Endometrium (tissue), 2 donors: ENCODE measurements around the gene ACSL5.
"Not testable (repeated sequence)": the region's sequence is repeated elsewhere in the genome, so short reads cannot be mapped to it uniquely, and the experiment has no call there.

Experiments used
- FAIRE-seq: peaks from 2 replicates; lab custom pipeline; 2012; peaks lifted over from hg19 to GRCh38; lab: Jason Lieb, UNC
- donor health status: control.
- donor health status: control.

The ACSL5 gene

DNA sequence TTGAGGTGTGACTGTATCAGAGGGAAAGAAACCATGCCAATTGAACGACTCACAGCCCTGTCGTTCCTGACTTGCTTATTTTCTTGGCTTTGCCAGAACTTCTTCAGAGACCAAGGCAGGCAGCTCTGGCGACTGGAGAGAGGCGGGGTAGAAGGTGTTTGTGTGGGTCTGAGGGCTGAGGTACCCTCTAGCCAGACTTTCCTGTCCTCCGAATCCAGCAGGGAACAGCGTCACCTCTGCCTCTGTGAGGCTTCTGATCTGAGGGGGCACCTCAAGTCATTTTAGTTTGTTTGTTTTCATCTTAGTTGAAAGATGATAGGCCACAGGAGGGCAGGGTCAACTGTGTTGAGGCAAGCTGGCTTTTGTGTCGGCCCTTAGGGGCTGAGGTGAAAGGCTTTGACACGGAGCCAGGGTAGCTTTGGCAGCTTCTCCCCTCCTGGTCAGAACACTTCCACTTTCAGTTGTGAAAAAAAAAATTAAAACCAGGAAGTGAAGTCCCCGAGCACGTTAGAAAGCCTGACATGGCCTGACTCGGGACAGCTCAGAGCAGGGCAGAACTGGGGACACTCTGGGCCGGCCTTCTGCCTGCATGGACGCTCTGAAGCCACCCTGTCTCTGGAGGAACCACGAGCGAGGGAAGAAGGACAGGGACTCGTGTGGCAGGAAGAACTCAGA, 1.9 kb downstream of the ACSL5 start:
- no peak for FAIRE-seq

DNA sequence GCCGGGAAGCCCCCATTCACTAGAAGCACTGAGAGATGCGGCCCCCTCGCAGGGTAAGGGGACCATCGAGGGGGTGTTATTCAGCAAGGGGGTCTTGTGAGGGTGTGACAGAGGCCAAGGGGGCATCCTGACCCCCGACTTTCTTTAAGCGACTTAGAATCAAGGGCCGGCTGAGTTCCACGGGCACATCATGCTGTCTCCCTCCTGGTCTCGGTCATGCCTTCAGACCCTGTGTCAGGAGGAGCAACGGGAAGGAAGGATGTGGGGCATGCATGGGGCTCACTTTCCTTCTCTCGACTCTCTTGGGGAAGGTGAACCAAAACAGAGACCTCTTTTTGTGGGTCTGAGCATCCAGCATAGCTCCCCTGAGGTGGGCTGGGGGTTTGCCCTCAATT, 2.5 kb downstream of the ACSL5 start:
- no peak for FAIRE-seq

DNA sequence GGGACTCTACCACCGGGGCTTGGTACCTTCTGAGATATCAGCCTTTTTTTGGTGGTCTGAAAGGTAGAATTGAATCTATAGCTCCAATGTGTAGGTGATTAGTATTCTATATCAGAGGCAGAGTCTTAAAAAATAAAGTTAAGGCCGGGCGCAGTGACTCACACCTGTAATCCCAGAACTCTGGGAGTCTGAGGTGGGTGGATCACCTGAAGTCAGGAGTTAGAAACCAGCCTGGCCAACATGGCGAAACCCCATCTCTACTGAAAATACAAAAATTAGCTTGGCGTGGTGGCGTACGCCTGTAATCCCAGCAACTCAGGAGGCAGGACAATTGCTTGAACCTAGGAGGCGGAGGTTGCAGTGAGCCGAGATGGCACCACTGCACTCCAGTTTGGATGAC, 3.2 kb downstream of the ACSL5 start:
- FAIRE-seq: not testable (repeated sequence)

DNA sequence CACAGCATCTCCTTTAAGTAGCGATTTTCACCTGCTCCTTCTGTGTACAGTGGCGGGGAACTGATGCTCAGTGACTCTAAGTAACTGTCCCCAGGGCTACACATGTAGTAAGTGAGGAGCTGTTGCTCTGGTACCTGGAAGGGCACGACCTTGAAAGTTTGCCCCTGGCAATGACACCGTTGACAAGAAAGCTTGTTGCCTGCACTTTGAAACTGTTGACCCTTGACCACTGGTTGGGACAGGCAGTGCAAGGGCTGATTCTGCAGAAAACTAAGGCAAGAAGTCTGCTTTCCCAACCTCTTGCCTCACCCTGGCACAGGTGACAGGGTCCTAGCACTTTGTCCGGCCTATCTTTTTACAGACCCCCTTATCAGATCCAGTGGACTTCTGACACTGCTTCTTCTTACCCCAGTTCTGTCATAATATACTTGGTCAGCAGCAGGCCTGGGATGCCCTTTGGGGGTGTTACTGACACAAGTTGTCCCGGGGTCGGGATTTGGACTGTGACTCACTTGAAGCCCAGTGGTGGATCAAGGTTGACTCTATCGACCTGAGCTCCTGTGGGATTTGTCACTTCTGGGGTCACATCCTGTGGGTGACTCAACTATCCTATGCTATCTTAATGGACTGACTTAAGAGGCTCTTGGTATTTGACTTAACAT, 5.8 kb downstream of the ACSL5 start:
- FAIRE-seq: no peak

DNA sequence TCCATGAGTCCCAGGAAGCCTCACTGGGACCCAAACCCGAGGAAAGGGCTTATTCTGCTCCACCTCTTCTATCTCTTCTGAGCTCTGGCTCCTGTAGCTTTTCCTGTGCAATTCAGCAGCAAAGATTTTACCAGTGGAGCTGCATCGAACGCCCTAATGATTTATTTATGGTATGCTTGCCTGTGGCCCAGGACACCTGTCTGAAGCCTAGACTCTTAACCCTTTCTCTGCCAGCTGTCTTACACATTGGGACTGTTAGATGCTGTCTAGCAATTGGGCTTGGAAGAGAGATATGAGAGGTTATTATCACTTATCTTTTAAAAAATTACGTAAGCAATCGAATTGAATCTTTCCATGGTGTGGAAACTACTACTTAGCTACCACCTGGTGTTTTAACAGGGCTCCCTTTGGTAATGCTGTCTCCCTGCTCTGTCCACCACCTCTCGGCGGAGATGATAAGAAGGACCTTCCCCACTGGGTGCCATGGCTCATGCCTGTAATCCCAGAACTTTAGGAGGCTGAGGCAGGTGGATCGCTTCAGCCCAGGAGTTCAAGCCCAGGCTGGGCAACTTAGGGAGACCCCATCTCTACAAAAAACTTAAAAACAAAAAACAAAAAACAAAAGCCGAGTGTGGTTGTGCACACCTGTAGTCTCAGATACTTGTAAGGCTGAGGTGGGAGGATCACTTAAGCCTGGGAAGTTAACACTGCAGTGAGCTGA, 8.8 kb downstream of the ACSL5 start:
- FAIRE-seq: no peak

DNA sequence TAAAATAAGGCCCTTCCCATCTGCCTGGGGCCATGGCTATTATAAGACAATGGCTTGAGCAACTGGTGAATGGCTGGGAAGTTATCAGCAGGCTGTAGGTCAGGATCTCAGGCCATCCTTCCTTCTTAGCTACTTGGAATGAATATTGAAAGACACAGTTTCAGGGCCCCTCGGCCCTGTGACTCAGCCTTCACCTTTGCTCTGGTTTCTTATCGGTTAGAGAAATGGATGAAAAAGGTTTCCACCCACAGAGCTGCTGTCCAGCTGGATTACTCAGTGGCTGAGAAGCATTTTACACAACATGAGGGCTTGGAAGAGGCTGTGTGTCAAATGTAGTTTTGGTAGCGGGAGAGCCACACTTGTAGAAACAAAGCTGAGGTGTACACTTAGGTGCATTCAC, 9.4 kb downstream of the ACSL5 start:
- FAIRE-seq: no peak

DNA sequence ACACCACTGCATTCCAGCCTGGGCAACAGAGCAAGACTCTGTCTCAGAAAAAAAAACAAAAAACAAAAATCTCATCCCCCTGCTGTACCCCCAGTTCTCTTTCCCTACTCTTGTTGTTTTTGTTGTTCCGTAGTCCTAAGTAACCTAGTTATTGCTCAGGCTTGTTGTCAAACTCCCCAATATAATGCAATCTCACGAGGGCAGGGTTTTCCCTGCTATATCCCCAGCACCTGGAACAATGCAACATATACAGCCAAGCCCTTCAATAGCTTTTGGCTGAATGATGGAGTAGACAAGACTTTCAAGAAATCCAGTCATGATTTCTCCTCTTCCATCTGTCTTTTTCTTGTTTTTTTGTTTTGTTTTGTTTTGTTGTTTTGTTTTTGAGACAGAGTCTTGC, 10.2 kb downstream of the ACSL5 start:
- FAIRE-seq: no peak

DNA sequence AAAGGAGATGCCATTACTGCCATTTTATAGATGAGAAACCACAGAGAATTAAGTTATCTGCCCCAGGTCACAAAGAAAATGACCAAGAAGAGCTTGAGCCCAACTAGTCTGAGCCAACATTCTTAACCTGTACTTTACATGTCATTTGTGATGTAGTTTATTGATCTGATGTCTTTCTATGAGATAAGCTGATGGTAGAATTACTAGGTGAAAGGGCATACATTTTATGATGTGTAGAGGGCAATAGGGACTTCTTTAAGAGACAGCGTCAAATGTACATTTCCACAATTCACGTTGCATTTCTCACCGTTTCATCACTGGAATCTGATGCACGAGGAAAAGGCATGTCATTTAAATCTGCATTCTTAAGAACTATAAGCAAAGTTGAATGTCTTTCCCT, 11.3 kb downstream of the ACSL5 start:
- FAIRE-seq: no peak

DNA sequence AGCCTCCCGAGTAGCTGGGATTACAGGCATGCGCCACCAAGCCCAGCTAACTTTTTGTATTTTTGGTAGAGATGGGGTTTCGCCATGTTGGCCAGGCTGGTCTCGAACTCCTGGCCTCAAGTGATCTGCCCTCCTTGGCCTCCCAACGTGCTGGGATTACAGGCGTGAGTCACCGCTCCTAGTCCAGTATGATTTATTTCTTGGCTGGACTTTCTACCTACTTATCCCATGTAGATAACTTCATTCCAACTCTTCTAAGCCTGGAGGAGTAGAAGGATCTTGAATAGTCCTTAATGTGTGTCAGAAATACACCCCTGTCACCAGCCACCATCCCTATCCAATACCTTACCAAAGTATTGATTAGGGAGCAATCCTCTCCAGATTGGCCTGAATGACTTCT, 14.1 kb downstream of the ACSL5 start:
- FAIRE-seq: not testable (repeated sequence)

DNA sequence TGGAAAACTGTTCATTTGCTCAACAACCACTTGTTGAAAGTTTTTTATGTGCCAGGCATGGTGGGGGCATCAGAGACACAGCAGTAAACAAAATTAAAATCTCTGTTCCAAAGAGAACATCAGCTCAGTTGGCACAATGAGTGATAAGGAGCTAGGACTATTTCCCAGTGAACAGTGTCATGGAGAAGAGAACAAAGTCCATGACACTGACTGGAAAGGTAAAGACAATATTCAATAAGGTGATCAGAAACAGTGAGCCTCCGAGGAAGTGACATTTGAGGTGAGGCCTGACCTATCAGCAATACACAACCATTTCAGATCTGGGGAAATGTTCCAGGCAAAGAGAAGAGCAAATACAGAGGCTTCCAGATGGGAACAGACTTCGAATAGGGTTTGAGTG, 14.6 kb downstream of the ACSL5 start:
- FAIRE-seq: no peak

DNA sequence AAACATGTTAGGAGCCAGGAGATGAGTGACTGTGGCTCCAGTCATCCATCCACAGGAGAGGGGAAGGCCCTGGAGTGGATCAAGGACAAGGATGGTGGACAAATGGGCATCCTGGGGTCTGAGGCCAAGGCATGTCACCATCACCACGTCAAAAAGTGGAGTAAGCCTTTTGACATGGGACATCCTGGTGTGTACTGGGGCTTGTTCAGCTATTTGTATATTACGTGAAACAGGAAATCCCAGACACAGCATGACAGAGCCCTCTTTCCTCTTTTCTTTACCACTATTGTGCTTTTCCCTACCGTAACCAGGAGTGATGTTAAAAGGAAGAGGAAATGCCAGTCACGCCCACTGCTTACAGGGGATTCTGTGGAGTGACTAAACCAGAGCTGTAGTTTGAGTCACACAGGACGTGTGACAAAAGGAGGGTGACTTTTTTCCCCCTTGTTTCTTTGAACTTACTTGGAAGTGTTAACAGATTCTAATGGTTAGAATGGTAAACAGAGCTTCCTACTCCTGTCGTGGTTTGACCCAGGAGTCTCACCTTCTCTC, 15.4 kb downstream of the ACSL5 start:
- FAIRE-seq: no peak

DNA sequence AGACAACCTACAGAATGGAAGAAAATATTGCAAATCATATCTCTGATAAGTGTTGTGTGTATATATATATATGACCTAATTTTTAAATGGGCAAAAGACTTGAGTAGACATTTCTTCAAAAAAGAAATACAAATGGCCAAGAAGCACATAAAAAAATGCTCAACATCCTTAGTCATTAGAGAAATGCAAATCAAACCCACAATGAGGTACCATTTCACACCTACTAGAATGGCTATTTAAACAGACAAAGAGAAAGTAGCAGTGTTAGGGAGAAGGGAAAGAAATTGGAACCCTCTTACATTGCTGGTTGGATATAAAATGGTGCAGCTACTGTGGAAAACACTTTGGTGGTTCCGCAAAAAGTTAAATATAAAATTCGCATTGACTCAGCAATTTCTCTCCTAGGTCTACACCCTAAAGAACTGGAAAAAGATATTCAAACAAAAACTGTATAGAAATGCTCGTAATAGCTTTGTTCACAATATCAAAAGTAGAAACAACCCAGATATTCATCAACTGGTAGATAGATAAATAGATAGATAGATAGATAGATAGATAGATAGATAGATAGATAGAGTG, 16.3 kb downstream of the ACSL5 start:
- FAIRE-seq: no peak

DNA sequence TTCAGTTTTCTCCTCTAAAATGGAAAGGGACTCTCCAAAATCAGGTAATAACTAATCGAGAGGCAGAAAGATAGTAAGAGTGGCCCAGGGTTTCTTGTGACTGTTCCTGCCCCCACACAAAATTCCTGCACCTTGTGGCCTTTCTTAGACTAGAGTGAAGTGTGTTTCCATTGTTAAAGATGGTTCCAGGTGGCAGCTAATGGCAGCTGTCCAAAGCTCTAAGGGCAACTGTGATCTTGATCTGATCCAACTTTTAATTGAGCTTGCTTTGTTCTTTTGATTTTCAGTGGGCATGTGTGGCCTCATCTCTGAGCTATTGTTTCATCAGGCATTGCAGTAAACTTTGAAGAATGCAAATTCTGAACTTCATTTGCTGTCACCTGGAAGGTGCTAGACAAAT, 19.4 kb downstream of the ACSL5 start:
- no peak for FAIRE-seq

DNA sequence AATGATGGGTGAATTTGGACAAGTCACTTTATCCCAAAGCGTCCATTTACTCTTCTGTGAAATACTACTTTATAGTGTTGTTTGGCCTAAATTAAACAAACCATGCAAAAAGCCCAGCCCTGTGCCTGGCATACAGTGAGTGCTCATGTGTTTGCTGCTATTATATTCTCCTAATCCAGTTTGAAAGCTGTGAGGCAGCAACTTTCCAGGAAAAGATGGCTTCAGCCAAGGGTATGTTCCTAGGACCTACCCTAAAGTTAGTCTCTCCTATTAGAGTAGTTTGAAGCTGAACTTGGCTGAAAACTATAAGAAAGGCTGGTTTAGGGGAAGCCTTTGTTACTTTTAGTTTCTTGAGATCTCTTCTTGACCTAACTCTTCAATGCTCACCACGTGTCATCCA, 19.9 kb downstream of the ACSL5 start:
- no peak for FAIRE-seq

DNA sequence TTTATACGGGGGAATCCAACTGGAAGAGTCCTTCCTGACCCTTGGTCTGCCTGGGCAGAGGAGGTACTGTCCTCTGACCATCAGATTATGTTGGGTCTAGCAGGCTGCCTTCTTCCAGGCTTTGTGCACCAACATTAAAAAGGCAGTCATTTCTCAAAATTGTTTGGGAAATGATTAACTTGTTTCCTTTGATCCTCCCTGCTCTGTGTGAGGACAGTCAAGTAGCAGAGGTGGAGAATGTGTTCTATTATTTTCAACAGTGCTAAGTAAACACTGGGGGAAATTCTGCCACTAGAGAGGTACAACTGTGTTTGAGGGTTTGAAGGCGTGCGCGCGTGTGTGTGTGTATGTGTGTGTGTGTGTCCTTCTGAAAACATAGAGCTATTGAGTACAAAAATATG, 20.6 kb downstream of the ACSL5 start:
- peak; percentile 54 for FAIRE-seq

DNA sequence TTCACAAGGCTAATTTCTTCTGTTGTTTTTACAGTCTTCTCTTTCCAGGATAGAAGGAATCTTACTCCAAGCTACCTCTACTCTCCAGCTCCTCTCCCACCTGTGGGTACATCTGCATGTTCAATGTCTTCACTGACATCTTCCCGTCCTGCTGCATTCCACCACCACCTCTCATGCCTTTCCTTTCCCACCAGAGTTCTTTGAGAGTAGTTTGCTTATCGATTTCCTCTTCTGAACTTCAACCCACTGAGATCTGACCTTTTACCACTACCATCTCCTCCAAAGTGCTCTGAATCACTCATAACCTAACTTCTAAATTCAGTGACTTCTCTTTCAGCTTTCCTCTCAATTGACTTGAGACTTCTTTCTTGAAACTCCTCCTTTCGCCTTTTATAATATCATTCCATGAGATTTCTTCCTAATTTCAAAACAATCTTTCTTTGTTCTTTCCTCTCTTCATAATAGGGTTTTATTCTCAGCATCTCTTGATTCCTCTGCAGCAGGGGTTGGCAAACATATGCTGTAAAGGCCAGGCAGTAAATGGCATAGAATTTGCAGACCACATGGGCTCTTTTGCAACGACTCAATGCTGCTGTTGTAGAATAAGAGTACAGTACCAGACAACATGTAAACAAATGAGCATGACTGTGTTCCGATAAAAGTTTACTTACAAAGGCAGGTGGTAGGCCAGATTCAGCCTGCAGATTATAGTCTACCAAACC, 22.1 kb downstream of the ACSL5 start:
- FAIRE-seq: no peak

DNA sequence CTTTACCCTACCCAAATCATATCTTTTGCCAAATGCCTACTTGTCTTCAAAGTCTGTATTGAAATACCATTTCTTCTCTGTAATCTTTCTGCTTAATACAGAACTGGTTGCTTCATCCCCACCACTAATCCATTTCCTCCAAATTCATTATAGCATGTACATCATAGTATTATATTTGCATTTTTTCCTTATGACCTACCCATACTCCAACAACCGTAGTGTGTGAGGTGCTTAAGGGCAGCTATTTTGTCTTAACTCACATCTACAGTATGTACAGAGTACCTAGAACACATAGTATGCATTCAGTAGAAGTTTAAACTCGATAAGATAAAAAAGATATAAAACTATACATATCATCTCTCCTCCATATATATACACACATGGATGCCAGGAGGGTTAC, 23.7 kb downstream of the ACSL5 start:
- FAIRE-seq: no peak

DNA sequence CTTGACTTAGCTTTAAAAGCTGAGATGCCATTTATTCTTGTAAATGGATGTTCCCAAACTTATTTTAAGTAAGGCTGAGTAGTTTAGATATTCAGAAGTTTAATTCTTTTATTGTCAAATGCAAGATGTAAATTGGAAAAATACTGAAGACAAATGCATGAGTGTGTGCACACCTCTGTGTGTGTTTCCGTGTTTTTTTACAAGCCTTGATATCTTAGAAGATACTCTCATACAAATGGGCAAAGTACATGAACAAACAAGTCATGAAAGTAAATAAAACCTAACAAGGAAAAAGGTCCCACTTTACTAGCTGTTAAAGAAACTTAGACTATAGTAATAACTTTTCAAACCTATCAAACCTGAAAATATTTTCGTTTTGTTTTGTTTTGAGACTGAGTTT, 29.0 kb downstream of the ACSL5 start:
- FAIRE-seq: no peak

DNA sequence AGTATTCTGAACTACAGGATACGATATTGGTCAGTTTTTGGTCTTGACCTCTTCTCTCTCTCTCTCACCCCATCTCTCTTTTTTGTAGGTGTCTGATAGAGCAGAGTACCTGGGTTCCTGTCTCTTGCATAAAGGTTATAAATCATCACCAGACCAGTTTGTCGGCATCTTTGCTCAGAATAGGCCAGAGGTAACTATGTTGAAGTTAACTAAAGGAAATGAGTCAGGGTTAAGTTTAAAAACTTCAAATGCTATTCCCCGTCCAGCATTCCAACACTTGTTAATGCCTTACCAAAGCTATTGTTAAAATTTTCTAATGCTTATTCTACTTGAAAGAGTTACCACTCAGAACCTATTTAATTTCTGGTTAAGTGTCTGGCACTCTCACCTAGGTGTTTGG, 30.7 kb downstream of the ACSL5 start:
- peak; percentile 58 for FAIRE-seq

DNA sequence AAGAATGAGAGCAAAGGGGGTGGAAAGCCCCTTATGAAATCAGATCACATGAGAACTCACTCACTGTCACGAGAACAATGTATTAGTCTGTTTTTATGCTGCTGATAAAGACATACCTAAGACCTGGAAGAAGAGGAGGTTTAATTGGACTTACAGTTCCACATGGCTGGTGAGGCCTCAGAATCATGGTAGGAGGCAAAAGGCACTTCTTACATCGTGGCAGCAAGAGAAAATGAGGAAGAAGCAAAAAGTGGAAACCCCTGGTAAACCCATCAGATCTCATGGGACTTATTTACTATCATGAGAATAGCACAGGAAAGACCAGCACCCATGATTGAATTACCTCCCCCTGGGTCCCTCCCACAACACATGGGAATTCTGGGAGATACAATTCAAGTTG, 32.9 kb downstream of the ACSL5 start:
- not testable (repeated sequence) for FAIRE-seq

DNA sequence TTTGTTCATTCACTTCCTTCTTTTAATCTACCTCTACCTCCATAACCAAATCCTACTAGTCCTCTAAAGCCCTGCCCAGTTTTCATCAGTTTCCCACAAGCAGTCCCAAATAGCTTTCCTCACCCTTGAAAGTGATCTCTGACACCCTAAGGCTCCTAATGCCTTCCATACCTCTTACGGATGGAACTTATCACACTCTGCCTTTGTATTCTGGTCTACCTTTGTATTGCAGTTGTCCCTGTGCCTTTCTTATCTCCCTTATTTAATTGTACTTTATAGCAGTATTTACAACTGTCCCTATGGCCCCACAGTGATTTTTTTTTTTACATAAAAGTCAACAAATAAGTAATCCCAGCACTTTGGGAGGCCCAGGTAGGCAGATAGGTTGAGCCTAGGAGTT, 33.8 kb downstream of the ACSL5 start:
- no peak for FAIRE-seq

DNA sequence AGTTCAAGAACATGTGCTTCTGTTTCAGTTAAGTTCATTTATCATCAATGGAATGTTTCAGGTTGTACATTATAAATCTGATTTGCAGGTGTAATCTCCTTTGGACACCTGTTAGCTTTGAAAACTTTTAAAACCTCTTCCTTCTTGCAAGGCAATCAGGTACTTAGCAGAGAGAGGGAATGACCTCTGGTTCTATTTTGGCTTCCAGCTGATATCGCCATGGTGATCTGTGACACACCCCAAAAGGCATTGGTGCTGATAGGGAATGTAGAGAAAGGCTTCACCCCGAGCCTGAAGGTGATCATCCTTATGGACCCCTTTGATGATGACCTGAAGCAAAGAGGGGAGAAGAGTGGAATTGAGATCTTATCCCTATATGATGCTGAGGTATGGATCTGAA, 35.4 kb downstream of the ACSL5 start:
- no peak for FAIRE-seq
